Measurements from ENCODE around the gene BBS2. TPM values are rescaled to one million over a fixed set of nuclear protein-coding genes. Genes with fewer than 3 reads are reported as not detected.

BBS2 gene
- polyA plus RNA-seq, 2 of the 4 experiments (the other 2 are of a cell fraction) = 44.4 to 61.4 TPM

DNA sequence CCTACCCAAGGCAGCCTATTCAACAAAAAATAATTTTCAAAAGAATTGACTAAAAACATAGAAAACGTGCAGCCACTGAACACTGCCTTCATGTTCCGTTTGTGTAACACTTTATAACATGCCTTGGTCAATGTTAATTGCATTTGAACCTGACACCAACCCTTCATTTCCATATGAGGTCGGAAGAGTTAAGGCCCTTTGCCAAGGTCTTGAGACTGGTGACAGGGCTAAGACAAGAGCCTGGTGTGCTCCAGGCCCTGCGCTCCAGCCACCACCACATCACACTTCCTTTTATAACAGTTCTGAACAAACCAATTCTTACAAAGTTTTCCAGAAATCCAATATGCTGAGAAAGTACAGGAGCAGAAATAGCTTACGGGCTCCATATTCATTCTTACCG is 4.2 kb downstream of the BBS2 start:
- H3K27ac ChIP-seq = no peak overlapping the region
- ChIA-PET CTCF (interaction anchor here (0.8 to 6.2 kb wide), 5 partner anchors 14 to 274 kb away, joined by 3 to 34 read pairs (median 4); no protein-coding TSS in a partner anchor), POLR2A (no interaction called here)
- no peak overlapping the region for H3K4me3 ChIP-seq
- 88% methylated on average over 6 of the region's 6 CpGs for WGBS (ENCODE audit: missing lambda C conversion rate)
- H3K9me3 ChIP-seq = no peaks in the 10 kb centered on the region
- DNase-seq (ENCODE audit: low read depth in 1 of 2, low spot score in 1 of 2) (no peak), FAIRE-seq (no peak), ATAC-seq (no peak)
- peaks cover 14% of the 10 kb centered on the region; the same call in 2 of the 3 replicates for H3K4me1 ChIP-seq
- no peak for TF ChIP-seq TFCP2L1 (CRISPR knock-in tag; IDR thresholded peaks at IDR 0.05)
- TF ChIP-seq ZFP36 (IDR thresholded peaks at IDR 0.05; ENCODE audit: borderline replicate concordance, partially characterized antibody) = no peak
- TF ChIP-seq KDM5A (IDR thresholded peaks at IDR 0.05) = no peak
- TF ChIP-seq HOXA7 (CRISPR knock-in tag; IDR thresholded peaks at IDR 0.05) = no peak
- TF ChIP-seq MYC (IDR thresholded peaks at IDR 0.05; ENCODE audit: borderline replicate concordance, low read length) = no peak
- no peak for TF ChIP-seq POLR2A (IDR thresholded peaks at IDR 0.05; ENCODE audit: low read length)
- TF ChIP-seq CHD4 (IDR thresholded peaks at IDR 0.05; ENCODE audit: borderline replicate concordance) = no peak
- no peak for TF ChIP-seq PHF8 (IDR thresholded peaks at IDR 0.05; ENCODE audit: borderline replicate concordance, low read depth)
- TF ChIP-seq, protein P1, sequence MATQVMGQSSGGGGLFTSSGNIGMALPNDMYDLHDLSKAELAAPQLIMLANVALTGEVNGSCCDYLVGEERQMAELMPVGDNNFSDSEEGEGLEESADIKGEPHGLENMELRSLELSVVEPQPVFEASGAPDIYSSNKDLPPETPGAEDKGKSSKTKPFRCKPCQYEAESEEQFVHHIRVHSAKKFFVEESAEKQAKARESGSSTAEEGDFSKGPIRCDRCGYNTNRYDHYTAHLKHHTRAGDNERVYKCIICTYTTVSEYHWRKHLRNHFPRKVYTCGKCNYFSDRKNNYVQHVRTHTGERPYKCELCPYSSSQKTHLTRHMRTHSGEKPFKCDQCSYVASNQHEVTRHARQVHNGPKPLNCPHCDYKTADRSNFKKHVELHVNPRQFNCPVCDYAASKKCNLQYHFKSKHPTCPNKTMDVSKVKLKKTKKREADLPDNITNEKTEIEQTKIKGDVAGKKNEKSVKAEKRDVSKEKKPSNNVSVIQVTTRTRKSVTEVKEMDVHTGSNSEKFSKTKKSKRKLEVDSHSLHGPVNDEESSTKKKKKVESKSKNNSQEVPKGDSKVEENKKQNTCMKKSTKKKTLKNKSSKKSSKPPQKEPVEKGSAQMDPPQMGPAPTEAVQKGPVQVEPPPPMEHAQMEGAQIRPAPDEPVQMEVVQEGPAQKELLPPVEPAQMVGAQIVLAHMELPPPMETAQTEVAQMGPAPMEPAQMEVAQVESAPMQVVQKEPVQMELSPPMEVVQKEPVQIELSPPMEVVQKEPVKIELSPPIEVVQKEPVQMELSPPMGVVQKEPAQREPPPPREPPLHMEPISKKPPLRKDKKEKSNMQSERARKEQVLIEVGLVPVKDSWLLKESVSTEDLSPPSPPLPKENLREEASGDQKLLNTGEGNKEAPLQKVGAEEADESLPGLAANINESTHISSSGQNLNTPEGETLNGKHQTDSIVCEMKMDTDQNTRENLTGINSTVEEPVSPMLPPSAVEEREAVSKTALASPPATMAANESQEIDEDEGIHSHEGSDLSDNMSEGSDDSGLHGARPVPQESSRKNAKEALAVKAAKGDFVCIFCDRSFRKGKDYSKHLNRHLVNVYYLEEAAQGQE (IDR thresholded peaks at IDR 0.05) = no peak
- TF ChIP-seq HOXB13 (CRISPR knock-in tag; IDR thresholded peaks at IDR 0.05; ENCODE audit: low read depth) = no peak
- no peak for TF ChIP-seq GATA3 (IDR thresholded peaks at IDR 0.05; ENCODE audit: borderline replicate concordance)
- TF ChIP-seq, protein P2, sequence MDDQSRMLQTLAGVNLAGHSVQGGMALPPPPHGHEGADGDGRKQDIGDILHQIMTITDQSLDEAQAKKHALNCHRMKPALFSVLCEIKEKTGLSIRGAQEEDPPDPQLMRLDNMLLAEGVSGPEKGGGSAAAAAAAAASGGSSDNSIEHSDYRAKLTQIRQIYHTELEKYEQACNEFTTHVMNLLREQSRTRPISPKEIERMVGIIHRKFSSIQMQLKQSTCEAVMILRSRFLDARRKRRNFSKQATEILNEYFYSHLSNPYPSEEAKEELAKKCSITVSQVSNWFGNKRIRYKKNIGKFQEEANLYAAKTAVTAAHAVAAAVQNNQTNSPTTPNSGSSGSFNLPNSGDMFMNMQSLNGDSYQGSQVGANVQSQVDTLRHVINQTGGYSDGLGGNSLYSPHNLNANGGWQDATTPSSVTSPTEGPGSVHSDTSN (IDR thresholded peaks at IDR 0.05) = no peak
- TF ChIP-seq, protein P3, sequence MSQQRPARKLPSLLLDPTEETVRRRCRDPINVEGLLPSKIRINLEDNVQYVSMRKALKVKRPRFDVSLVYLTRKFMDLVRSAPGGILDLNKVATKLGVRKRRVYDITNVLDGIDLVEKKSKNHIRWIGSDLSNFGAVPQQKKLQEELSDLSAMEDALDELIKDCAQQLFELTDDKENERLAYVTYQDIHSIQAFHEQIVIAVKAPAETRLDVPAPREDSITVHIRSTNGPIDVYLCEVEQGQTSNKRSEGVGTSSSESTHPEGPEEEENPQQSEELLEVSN (IDR thresholded peaks at IDR 0.05; ENCODE audit: borderline replicate concordance, low read depth) = no peak
- TF ChIP-seq BHLHE40 (IDR thresholded peaks at IDR 0.05; ENCODE audit: low read depth, low read length) = no peak
- H3K4me2 ChIP-seq = no peak overlapping the region

DNA sequence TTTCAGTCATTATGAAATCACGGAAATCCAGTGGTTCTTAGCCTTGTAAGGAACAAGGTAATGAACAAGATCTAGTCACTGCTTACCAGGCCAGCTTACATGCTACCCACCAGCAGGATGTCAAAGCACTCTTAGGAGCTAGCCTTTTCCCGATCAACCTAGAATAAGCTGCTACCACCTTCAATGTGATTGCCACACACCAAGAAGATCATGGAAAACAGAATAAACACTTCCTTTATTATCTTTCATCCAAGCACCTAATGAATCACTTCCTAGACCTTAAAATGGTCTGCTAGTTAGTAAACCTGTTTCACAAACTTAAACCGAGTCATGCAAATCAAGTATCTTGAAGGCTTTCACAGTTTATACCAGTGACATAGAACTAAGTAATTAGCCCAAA is 5.0 kb downstream of the BBS2 start:
- no peak for FAIRE-seq
- no peak for ATAC-seq
- Histone ChIP-seq H3K4me2 (no peak overlapping the region), H3K4me1 (peaks cover 9% of the 10 kb centered on the region; the same call in 2 of the 3 replicates), H3K4me3 (no peak overlapping the region), H3K27ac (no peak overlapping the region), H3K9me3 (no peaks in the 10 kb centered on the region)
- DNase-seq (ENCODE audit: low read depth in 1 of 2, low spot score in 1 of 2) = no peak
- TF ChIP-seq CHD4 (IDR thresholded peaks at IDR 0.05; ENCODE audit: borderline replicate concordance) (no peak), TFCP2L1 (CRISPR knock-in tag; IDR thresholded peaks at IDR 0.05) (no peak), RAD21 (conservative IDR thresholded peaks at IDR 0.05 in 1 of 2, IDR thresholded peaks at IDR 0.05 in 1 of 2) (no peak), MAFK (IDR thresholded peaks at IDR 0.05; ENCODE audit: partially characterized antibody) (no peak), BHLHE40 (IDR thresholded peaks at IDR 0.05; ENCODE audit: low read depth, low read length) (no peak), KDM1A (IDR thresholded peaks at IDR 0.05; ENCODE audit: low read depth) (no peak), TP53 (CRISPR knock-in tag; IDR thresholded peaks at IDR 0.05) (no peak), RCOR1 (IDR thresholded peaks at IDR 0.05; ENCODE audit: low read depth, low read length) (no peak), HDAC2 (IDR thresholded peaks at IDR 0.05) (no peak), HOXA7 (CRISPR knock-in tag; IDR thresholded peaks at IDR 0.05) (no peak), GATA3 (IDR thresholded peaks at IDR 0.05; ENCODE audit: borderline replicate concordance) (no peak), FOXS1 (CRISPR knock-in tag; IDR thresholded peaks at IDR 0.05) (no peak)
- TF ChIP-seq, protein P4, sequence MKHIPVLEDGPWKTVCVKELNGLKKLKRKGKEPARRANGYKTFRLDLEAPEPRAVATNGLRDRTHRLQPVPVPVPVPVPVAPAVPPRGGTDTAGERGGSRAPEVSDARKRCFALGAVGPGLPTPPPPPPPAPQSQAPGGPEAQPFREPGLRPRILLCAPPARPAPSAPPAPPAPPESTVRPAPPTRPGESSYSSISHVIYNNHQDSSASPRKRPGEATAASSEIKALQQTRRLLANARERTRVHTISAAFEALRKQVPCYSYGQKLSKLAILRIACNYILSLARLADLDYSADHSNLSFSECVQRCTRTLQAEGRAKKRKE (CRISPR knock-in tag; IDR thresholded peaks at IDR 0.05; ENCODE audit: low read depth) = no peak
- TF ChIP-seq, protein P5, sequence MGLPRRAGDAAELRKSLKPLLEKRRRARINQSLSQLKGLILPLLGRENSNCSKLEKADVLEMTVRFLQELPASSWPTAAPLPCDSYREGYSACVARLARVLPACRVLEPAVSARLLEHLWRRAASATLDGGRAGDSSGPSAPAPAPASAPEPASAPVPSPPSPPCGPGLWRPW (IDR thresholded peaks at IDR 0.05) = no peak
- 91% methylated on average over 3 of the region's 3 CpGs for WGBS (ENCODE audit: missing lambda C conversion rate)
- ChIA-PET POLR2A (no interaction called here), CTCF (interaction anchor here (0.9 to 3.9 kb wide), 18 partner anchors 12 to 204 kb away, joined by 3 to 44 read pairs (median 5); partner anchors contain the start of gene MT1E)

Measured in A549 (cell line).